Pons (tissue), 1 donor: ENCODE results near the gene PSG3.
"Not testable (repeated sequence)": the region's sequence is repeated elsewhere in the genome, so short reads cannot be mapped to it uniquely, and the experiment has no call there.

ENCODE experiments used
- DNase-seq: peaks from one replicate; pipeline ENCODE4 v3.0.0-alpha.2; 2016; ENCODE audit warnings: low spot score

The PSG3 gene

DNA sequence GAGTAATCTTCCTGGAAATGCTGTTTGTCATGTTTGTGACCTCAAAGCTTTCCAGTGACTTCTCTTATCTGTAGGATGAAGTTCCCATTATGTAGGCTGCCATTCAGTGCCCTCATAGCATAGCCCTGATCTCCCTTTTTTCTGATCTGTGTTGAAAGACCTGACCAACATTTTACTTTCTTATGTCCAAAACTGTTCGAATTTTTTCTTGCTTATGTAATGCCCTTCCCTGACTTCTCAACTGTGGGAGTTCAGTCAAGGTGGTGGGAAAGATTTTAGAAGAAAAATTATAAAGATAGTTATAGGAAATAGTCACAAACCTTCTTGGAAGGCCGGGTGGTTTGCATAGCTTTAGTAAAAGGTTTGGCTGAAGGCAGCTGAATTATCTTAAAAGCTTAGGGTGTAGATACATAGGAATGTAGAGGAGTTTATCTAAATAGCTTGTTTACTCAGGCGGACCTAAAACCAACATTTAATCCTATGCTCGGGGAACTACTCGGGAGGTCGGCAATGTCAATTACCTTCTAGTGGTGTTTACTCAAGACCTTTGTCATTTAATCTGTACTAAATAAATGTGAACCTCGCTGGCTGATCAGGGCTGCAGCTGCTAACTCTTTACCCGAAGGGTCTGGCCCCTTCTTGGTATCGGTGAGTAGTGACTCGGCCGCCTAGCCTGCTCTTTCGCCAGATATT is 44.3 kb downstream of the PSG3 start:
- no peak for DNase-seq

DNA sequence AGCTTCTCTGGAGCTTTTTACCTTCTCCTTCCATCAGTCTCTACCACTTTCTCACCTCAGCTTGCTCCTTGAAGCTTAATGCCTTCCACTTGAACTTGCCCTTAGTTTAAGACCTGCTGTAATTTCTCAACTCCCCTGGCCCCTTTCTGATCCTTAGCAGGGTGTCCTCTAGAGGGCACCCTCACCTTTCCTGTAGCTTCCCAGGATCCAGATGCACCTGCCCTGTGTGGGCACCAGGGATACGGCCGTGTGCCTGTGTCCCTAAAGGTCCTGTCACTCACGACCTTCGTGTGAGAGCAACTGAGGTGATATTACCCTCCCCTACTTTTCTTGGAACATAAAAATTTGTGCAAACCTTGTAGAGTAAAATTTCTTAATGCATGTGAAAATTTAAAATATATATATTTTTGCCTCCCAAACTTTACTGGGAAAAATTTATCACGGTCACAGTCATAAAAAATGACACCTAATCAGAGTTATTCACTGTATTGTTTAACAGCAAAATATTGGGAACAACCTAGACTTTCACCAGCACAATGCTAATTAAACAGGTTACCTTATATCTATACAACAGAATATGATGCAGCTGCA is 46.4 kb downstream of the PSG3 start:
- DNase-seq, result peak; percentile 15

DNA sequence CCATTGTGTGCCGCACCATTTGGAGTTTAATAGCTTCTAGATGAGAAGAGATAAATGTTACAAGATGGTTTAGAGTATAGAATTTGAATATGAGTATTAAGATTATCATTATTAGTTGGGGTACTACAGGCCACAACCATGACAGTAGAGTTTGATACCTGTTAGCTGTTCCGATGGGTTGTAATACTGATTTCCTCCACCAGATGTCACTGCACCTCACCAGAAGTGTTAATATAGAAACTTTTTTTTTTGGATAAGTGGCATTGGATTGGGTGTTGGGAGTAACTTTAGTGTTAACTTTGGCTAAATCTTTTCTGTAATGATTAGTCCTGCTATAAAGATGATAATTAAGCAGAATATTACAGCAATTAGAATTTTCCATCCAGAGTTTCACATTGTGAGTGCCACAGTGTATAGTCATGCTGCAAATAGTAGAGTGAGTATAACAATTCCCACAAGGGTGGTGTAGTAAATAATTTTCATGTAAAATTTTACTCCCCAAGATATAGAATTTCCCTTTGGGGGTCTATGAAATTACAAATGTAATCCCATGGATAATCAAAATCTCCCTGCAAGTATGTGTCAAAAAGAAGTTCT is 56.3 kb downstream of the PSG3 start:
- DNase-seq, result no peak

DNA sequence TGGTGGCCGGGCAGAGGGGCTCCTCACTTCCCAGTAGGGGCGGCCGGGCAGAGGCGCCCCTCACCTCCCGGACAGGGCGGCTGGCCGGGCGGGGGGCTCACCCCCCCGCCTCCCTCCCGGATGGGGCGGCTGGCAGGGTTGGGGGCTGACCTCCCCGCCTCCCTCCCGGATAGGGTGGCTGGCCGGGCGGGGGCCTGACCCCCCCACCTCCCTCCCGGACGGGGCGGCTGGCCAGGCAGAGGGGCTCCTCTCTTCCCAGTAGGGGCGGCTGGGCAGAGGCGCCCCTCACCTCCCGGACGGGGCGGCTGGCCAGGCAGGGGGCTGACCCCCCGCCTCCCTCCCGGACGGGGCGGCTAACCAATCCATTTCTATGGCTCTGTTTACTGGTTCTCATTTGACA is 64.0 kb downstream of the PSG3 start:
- DNase-seq, result not testable (repeated sequence)

DNA sequence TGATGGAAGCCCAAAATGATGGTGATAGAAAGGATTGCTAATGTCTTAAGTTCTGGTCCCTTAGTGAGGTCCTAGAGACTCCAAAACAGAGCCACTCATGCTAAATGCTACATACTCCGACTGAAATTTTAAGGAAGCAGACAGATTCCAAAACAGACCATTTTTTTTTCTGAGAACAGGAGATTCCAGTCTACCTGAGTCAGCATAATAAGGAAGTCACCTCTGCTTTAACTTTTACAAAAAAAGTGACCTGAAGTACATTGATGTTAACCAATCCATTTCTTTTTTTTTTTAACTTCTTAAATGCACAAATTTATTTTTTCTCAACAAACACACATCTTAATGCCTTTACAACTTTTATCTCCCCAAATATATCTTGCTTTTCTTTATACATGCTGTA is 65.7 kb downstream of the PSG3 start:
- DNase-seq, result not testable (repeated sequence)
